NT2/D1 (cell line): ENCODE data around the gene SLC39A11.

Source experiments
- YY1 ChIP-seq: IDR thresholded peaks from 2 replicates; pipeline ENCODE4 v1.6.1; 2011; ENCODE audit not compliant: insufficient read length, insufficient read depth
- ZNF274 ChIP-seq: IDR thresholded peaks from 2 replicates; pipeline ENCODE4 v1.6.1; 2011; ENCODE audit warnings: mild to moderate bottlenecking, low read depth, low read length

DNA sequence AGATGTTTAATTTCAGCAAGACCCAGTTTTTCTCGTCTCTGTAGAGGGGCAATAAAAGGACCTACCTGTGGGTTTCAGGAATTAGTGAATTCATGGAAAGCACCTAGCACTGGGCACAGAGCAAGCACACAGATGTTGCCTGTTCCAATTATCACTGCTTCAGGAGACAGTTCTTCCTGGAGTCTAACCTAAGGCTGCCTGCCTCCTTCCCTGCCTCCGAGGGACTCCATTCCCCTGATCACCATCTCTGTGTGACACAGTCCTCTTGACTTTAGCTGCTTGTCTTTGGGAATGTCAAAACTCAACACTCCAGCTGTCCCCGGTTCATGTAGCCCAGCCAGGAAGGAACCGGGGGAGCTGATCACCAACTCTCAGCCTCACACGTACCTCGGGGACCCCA is 474.9 kb downstream of the SLC39A11 start:
- TF ChIP-seq YY1 (no peak), ZNF274 (no peak)
